ENCODE data around the gene STRIP2.
"Not testable (repeated sequence)": the region's sequence is repeated elsewhere in the genome, so short reads cannot be mapped to it uniquely, and the experiment has no call there.

Gene STRIP2

DNA sequence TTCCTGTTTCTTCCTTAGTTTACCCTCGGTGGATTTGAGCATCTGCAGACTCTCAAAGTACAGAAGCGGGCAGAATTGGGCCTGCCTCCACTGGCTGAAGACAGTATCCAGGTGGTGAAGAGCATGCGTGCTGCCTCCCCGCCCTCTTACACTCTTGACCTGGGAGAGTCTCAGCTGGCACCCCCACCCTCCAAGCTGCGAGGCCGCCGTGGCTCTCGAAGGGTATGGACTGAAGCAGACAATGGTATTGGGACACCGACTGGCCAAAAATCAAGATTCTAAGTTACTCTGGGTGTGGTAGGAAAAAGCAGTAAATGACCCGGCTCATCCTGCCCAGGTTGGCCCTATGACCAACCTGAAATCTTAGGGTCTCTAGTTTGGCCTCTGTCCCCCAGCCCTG is 22.2 kb downstream of the STRIP2 start:
- DNase-seq: no peak

DNA sequence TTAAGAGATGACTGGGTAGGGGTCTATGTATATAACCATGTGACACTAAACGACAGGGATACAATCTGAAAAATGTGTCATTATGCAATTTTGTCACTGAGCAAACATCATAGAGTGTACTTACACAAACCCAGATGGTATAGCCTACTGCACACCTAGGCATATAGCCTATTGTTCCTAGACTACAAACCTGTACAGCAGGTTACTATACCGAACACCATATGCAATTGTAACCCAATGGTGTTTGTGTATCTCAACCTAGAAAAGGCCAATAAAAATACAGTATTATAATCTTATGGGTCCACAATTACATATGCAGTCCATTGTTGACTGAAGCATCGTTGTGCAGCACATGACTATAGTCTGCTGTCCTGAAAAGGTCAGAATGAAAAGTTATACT is 22.9 kb downstream of the STRIP2 start:
- no peak for DNase-seq

DNA sequence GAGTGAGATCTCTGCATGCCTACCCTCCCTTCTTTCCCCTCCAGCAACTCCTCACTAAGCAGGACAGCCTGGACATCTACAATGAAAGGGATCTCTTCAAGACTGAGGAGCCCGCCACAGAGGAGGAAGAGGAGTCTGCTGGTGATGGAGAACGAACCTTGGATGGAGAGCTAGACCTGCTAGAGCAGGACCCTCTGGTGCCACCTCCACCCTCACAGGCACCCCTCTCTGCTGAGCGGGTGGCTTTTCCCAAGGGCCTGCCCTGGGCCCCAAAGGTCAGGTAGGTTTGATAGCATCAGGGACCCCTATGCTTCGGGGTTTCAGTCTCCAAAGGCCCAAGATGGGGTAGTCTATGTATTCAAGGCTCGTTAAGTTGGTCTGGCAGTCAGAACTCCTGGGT is 23.9 kb downstream of the STRIP2 start:
- DNase-seq: no peak

DNA sequence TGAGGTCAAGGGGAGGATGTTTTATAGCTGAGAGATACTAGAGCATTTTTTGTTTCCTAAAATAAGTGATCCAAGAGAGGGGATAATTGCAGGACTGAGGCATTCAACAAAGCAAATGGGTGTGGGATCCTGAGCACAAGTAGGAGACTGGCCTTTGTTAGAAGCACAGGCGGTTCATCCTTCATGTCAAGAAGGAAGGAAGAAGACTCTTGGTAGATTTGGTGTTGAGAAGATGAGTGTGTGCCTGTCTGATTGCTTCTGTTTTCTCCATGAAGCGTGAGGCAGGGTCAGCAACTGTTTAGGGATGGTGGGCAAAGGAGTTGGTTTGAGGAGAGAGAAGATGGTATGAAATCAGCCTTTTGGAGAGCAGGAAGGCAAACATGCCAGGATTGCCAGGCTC is 27.6 kb downstream of the STRIP2 start:
- DNase-seq: no peak

DNA sequence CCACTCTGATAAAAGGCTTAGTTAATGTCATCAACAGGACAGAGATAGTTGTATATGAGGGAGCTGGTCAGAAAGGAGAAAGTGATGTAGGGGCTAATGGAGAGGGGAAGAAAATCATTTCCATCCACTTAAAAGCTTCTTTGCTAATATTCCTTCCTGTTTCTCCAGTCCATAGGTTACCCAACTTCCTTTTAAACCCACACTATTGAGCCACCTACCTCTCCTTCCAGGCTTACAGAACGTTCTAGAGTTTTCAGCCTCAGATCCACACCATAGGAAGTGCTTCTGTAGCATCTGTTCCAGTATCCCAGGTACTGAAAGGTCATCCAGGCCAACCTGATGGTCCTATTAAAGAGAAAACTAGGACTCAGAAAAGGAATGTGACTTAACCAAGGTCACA is 28.2 kb downstream of the STRIP2 start:
- DNase-seq: no peak

DNA sequence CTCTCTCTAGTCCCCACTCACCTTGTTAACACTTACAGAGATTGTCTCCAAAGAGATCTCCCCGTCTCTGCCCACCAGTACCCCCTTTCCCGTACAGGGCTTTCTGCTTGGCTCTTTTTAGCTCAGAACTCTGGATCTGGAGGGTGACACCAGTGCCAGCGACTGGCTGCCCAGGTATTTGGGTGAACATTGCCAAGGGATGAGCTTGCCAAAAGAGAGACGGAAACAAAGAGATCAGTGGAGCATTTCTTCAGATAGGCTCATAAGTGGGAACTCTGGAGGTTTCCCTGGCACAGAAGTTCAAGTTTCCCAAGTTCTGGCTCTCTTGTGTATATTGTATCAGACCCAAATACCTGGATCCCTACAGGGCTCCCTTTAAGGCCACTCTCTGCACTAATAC is 30.0 kb downstream of the STRIP2 start:
- no peak for DNase-seq

DNA sequence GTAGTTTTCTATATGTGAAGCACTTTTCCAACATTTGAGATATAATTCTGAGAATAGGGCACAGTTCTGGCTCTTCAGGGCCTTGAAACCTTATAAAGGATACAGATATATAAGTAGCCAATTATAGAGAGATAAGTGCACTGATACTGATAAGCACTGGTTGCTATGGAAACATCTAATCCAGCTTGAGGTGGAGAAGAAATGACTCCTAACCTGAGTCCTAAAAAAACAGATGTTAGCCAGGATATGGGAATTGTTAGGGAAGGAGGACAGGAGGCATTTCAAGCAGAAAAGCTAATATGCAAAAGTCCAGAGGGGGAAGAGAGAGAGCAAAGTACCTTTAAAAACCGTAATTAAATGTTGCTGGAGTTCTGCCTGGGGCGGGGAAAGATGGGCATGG is 30.8 kb downstream of the STRIP2 start:
- no peak for DNase-seq

DNA sequence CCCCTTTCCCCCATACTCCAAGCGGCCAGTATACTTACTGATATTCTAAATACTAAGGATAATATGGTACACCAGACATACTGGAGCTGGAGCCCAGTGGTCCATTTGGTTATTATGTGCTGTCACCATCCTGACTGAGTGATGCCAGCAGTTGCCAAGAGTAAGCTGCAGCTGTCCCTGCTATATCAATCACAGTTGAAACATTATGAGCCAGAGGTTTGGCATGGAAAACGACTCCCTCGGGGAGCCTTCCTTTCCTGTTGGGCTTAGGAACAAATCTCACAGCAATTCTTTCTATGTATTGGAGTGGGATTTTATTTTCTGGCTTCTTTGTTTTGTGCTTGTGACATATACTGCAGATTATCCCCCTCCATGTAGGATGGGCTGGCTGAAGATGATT is 32.6 kb downstream of the STRIP2 start:
- no peak for DNase-seq

DNA sequence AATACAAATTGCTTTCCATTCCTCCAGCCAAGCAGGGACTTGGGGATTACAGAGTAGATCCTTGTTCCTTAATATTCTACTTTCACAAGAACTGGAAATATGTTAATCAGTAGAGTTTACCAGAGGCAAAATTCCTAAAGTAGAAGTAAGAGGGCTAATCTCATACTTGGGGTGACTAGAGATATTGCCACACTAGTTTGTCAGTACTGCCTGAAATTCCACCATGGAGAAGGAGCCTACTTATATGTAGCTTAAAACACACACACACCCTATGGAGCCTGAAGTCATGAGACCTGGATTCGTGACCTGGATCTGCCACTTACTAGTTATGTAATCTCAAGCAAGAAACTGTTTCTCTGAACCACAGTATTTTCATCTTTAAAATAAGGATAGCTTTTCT is 33.9 kb downstream of the STRIP2 start:
- DNase-seq: no peak

DNA sequence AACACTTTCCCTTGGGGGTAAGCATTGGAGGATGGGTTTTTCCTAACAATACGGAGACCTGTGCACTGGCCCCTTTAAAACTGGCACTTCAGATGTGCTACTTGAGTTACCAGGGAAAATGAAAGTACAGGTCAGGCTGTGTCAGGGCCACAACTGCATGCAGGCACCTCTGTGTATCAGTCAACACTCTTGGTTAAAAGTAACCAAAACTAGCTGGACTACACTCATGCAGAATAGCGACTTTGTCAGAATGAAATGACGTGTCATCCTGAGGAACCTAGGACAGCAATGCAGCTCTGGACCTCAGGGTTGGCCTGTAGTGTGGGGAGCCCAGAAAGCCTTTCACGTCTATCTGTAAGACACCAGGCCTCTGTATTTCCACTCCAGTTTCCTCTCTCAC is 34.3 kb downstream of the STRIP2 start:
- DNase-seq: no peak

DNA sequence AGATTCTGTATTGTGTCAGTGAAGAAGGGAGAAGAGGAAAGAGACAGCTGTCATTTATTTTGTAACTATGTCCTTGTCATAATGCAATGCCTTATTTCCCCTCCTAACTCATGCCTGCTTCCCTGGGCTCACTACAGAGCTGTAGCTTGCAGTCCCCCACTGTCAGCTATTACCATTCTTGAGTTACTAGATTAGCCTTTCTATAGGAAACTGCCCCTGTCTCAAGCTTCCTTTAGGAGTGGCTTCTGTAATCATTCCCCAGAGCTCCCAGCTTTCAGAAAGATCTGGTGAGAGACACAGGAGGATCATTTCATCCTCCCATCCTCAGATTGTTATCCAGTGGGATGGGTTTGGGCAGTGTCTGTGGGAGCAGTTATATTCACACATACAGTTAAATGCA is 35.7 kb downstream of the STRIP2 start:
- DNase-seq: no peak

DNA sequence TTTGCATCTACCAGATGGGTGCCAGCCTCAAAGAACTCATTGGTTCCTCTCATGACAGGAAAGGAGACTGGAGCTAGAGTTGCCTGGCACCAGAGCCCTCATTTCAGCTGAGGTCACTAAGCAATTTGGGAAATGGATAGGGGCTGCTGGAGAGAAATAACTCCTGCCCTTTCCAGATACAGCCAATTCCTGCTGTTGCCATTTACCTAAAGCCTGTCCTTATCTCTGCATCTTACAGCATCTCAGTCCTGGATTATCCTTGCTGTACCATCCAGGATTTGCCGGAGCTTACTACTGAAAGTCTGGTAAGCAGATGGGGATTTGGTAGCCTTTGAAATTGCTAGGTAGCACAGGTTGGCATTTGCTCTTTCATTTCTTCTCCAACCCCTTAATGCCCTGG is 36.2 kb downstream of the STRIP2 start:
- no peak for DNase-seq

DNA sequence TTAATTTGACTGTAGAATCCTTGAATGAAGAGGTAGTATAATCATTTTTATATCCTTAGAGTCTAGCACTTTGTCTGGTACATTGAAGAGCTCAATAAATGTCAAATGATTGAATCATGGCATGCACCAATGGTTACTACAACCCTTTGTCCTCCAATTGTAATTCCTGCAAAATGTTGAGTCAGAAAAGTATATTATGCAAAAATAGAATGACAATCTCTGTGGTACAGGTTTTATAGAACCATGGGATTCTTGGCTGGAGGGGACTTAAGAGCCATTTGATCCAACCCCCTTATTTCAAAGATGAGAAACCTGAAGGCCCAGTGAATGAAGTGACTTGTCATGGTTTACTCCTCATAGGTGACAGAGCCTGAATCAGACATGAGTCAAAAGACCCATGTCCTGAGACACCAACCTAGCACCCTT is 37.2 kb downstream of the STRIP2 start:
- DNase-seq: no peak

DNA sequence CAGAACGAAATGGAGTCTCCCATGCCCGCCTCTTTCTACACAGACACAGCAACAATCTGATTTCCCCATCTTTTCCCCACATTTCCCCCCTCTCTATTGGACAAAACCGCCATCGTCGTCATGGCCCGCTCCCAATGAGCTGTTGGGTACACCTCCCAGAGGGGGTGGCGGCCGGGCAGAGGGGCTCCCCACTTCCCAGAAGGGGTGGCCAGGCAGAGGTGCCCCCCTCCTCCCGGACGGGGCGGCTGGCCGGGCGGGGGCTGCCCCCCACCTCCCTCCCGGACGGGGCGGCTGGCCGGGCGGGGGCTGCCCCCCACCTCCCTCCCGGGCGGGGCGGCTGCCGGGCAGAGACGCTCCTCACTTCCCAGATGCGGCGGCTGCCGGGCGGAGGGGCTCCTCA is 41.7 kb downstream of the STRIP2 start:
- DNase-seq: not testable (repeated sequence)

DNA sequence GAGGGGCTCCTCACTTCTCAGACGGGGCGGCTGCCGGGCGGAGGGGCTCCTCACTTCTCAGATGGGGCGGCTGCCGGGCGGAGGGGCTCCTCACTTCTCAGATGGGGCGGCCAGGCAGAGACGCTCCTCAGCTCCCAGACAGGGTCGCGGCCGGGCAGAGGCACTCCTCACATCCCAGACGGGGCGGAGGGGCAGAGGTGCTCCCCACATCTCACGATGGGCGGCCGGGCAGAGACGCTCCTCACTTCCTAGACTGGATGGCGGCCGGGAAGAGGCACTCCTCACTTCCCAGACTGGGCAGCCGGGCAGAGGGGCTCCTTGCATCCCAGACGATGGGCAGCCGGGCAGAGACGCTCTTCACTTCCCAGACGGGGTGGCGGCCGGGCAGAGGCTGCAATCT is 42.2 kb downstream of the STRIP2 start:
- not testable (repeated sequence) for DNase-seq

DNA sequence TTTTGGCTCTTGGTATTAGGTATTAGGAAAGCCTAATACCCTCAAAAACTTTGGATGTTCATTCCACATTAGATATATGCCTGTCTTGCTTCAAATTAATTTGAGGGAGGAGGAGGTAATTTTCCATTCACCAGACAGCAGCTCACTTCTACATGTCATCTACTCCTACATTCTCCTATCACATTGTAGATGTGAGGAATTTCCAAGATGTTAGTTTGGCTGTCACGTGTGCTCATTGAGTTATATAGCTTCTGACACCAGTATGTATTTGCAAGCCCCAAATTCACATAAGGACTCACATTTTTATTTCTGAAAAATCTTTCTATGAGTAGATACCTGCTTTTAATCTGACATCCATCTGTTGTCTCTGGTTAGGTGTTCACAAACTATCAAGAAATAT is 45.6 kb downstream of the STRIP2 start:
- no peak for DNase-seq

DNA sequence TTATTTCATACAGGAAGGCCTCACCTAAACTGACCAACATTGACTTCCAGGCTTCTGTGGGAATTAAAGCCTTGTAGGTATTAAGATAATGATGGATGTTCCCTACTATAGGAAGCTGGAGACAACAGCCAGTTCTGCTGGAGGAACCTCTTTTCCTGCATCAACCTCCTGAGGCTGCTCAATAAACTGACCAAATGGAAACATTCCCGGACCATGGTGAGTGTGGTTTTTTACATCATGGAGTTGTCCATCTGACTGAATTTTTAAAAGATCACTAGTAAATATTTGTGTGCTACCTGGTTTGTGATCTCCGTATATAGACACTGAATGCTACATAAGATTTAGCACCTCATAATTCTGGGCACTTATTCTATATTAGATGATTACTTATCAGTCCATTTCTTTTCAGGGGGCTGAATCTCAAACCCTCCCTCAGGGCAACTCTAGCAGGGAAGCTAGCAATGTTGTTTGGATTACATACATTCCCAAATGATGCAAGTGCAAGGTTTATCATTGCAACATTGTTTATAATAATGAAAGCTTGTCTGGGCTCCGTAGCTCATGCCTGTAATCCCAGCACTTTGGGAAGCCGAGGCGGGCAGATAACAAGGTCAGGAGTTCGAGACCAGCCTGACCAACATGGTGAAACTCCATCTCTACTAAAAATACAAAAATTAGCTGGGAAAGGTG is 46.6 kb downstream of the STRIP2 start:
- DNase-seq: no peak

DNA sequence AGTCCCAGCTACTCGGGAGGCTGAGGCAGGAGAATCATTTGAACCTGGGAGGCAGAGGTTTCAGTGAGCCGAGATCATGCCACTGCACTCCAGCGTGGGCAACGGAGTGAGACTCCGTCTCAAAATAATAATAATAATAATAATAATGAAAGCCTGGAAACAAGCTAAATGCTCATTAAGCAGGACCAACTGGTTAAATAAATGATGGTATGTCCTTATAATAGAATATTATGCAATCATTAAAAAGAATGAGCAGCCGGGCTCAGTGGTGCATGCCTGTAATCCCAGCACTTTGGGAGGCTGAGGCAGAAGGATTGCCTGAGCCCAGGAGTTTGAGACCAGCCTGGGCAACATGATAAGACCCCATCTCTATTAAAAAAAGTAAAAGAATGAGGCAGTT is 47.1 kb downstream of the STRIP2 start:
- DNase-seq: not testable (repeated sequence)

DNA sequence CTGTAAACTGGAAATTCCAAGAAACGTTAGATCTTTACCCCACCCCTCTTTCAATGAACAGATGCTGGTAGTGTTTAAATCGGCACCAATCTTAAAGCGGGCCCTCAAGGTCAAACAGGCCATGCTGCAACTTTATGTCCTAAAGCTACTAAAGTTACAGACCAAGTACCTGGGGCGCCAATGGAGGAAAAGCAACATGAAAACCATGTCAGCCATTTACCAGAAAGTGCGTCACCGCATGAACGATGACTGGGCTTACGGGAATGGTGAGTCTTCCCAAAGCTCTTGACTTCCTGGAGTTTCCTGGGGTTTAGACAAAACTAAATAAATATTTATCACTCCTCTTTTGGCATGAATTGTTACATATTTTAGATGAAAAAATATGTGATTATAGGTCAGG is 48.5 kb downstream of the STRIP2 start:
- DNase-seq: no peak

DNA sequence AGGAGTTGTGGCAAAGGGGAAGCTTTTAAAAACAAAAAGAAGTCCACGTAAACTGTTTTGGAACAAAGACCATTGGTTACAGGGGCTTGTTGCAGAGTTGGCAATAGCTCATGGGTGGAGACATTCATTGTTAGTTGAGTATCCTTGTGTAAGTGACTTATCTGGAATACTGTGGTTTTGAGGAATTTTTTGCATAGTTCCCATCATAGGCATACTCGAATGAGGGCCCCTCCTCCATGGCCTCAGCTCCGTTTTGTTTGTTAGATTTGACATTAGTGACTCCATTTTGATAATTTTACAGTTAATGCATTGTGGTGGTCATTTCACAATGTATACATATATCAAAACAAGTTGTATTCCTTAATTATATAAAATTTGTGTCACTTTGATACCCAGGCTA is 55.3 kb downstream of the STRIP2 start:
- no peak for DNase-seq

DNA sequence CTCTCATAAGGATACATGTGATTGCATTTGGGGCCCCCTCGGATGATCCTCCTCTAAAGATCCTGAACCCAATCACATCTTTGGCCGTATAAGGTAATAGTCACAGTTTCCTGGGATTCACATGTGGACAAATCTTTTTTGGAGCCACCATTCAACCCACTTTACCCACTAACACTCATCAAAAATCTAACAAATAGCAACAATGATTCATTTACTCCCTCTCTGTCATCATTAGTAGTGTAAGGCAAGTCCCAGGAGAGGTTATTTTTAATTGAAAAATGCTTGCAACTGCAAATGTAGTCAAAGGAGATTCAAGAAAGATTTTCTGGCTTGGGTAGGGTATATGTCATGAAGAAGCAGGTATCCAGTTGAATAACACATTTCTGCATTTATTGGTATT is 58.2 kb downstream of the STRIP2 start:
- no peak for DNase-seq

DNA sequence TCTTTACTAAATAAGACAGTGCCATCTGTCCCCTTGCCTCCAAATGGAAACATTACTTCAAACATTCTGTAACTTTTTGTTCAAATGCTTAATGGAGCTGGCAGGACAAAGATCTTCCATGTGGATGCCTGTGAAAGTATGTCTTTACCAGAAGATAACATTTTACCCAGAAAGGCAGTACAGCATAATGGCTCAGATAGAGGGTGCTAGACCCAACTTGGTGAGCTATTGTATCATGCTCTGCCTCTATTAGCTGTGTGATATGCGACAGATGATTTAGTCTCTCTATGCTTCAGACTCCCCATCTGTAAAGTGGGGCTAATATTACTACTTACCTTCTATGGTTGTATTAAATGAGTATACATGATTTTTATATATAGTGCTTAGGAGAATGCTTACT is 59.3 kb downstream of the STRIP2 start:
- no peak for DNase-seq

DNA sequence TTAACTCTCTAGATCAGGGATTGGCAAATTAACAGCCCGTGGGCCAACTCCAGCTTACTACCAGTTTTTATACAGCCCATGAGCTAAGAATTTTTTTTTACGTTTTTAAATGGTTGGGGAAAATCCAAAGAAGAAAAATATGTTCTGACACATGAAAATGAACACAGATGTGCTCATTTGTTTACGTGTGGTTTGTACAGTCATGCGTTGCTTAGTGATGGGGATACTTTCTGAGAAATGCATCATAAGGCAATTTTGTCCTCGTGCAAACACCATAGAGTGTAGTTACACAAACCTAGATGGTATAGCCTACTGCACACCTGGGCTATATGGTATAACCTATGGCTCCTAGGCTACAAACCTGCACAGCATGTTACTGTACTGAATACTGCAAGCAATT is 59.8 kb downstream of the STRIP2 start:
- no peak for DNase-seq

DNA sequence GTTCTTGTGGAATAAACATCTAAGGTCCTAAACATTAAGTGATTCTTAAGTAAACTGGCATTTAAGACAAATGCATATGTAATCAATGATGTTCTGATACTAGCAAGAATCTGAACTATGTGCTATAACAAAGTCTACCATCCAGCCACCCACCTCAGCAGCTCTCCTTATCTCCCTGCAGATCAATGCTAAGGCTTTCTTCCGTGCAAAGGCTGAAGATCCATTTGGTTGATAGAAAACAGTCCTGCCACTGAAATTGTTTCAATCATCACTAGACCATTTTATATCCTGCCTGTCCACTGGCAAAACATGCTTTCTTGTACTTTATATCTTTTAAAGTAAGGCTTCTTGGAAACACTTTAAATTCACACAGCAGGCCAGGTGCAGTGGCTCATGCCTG is 61.8 kb downstream of the STRIP2 start:
- no peak for DNase-seq

DNA sequence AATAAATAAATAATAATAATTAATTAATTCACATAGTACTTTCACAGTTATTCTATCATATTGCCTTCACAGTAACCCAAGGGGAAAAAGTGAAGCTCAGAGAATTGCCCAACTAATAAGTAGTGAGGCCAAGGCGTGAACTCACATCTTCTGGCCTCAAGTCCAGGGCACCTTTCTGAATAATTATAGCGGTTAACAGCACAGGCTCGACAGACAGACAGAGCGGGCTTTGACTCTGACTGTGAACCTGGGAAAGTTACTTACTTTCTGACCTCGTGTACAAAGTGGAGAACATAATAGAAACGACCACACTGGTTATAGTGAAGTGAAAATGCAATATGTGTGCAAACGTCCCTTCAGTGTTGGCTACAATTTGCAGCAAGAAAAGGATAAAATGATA is 62.4 kb downstream of the STRIP2 start:
- no peak for DNase-seq

DNA sequence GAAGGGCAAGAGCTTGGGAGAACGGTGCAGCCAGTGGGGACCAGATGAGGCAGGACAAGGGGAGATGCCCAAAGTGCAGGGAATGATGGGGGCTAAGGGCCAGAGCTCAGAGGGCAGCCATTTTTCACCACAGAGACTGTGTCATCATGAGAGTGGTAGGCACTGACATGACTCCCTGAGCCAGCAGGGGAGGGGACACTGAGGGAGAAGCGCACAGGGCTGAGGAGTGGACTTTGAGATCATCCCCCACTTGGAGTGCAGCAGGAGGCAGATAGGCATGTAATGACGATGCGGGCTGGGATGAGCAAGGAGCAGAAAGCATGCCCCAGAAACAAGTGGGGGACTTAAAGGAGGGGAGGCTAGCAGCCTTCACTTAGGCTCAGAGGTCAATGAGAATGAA is 62.9 kb downstream of the STRIP2 start:
- no peak for DNase-seq

All from NCI-H1092 (cell line).